HG03175 (cell line): Measurements from ENCODE around the gene ZNF296.

Source experiments
- ATAC-seq: cut with Tn5 transposase; IDR thresholded peaks from one replicate; pipeline ENCODE4 v1.9.1; 2021; ENCODE audit warnings: mild to moderate bottlenecking, moderate library complexity; ENCODE audit not compliant: unreplicated experiment

The ZNF296 gene

DNA sequence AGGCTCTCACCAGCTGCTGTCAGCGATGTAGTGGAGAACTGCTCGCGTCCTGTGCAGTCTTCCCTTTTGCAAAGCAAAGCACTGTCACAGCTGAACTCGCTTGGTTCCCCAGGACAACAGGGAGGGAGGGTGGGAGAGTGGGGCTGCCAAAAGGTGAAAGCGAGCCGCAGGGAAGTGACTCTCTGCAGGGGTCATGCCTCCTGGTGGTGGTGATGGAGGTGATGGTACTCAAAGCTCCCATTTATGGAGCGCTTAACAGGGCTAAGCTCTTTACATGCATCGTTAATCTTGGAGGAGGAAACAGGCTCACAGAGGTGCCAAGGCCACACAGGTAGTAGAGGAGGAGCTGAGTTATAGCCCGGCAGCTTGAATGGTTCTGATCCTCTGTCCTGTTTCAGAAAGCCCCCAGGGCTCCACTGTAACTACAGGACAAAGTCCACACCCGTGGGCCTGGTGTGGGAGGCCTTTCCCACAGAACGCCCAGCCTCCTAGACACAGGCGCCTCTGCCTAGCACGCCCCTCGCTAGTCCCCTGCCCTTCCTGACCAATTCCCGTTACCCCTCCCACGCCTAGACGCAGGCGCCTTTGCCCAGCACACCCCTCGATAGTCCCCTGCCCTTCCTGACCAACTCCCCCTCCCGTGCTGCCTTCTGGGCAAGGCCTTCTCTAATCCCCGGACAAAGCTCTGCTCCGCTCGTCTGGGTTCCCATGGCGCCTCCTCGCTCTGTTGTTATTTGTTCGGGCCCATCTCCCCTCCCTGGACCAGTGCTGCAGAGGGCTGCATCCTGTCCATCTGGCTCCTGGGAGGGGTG is 27.4 kb upstream of the ZNF296 start:
- ATAC-seq, result no peak

DNA sequence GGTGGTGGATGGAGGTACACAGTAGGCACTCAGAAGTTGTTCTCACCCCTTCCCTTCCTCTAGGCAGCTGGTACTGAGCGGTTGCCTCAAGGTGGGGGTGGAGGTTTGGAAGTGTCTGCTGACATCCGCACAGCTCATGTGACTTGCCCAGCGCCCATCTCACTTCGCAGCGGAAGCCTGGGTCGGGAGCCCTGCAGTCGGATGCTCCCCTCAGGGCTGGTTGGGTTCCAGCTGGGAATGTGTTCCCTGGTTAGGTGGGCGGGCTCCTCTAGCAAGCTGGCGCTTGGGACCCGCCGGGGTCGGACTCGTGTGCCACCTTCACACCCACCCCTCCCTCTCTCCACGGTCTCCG is 26.9 kb upstream of the ZNF296 start:
- no peak for ATAC-seq

DNA sequence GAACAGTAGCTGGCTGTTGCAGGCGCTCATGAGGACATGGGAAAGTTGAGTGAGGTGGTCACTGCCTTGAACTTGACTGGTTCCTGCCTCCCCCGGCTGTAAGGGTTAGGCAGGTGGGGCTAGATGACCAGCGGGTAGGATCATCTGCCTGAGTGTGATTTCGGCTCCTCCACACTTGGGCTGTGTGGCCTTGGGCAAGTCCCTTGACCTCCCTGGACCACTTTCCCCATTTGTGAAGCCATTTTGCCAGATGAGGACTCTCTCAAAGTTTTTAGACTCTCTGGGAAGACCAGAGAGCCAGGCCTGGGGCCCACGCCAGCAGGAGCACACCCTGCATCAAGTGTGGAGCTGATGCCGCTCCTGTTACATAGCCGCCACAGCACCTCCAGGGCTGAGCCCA is 26.2 kb upstream of the ZNF296 start:
- ATAC-seq, result no peak

DNA sequence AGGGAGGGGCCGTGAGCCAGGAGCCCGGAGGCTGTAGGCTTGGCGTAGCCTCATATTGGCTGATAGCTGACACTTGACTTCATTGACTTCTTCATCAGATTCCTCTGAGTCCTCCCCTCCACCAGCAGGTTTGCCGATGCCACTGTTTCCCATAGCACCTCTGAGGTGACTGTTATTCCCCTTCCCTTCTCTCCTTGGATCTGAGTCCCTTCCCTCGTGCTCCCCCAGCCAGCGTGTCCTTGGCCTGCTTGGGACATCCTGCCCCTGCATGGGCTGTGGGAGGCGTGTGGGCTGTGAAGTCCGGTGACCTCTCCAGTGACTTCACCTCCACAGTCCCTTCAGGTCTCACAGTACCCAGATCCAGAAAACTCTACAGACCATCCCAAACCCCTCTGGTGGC is 25.5 kb upstream of the ZNF296 start:
- ATAC-seq, result no peak

DNA sequence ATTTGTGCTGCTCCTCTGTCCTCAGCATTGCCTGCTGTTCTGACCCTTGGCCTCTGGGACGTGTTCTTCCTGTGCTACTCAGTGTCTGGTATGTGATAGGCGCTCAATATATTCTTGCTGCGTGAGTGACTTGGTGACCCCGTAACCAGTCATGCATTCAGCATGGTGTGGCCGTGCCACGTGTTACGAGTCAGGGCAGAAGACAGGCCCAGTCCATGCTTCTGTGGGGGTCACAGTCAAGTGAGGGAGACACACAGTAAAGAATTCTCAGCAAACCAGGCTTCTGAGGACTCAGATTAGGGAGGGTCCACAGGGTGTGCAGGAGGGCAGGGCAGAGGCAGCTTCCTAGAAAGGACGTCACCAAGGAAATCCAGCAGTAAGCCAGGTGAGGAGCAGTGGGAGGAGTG is 24.6 kb upstream of the ZNF296 start:
- ATAC-seq, result no peak

DNA sequence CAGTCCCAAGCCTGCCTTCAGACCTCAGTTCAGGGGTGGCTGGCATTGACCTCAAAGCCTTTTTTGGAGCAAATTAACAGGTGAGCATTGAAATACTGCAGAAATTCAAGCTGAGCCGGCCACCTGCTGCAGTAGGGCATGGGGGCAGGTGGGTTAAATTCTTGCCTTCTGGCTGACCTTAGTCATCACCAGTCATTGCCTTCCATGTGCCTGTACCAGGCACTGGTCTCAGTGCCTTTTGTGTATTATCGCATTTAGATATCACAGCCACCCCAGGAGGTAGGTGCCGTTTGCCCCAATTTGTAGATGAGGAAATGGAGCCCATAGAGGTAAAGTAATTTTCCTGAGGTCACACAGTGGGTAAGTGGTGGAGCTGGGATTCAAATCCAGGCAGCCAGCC is 23.9 kb upstream of the ZNF296 start:
- no peak for ATAC-seq

DNA sequence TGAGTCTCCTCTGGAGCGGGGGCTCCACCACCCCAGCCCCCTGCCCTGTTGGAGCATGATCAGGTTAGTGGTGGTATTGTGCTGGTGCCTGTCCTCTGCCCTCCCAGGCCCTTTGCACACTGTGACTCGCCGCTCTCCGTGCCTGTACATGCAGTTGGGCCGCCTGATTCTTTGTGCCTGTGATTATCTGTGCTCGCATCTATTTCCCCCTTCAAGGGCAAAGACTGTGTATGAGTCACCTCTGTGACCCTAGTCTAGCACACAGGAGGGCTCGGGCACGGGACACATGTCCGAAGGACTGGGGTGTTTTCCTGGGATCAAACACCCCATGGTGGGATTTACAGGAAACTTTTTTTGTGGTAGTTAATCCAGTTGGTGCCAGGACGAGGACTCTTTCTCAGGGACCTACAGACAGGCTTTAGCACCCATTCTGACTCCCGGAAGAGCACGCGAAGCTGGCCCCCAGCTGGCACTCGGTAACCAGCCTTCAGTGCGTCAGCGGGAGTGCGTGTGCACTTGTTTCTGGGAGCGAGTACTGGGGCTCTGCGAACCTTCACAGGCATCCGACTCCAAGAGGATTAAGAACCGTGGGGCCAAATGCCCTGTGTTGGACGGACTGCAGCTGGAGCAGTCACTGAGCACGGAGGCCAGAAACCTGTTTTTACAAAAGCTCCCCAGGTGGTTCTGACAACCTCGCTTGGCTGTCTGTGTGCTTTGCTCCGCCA is 23.4 kb upstream of the ZNF296 start:
- ATAC-seq, result no peak

DNA sequence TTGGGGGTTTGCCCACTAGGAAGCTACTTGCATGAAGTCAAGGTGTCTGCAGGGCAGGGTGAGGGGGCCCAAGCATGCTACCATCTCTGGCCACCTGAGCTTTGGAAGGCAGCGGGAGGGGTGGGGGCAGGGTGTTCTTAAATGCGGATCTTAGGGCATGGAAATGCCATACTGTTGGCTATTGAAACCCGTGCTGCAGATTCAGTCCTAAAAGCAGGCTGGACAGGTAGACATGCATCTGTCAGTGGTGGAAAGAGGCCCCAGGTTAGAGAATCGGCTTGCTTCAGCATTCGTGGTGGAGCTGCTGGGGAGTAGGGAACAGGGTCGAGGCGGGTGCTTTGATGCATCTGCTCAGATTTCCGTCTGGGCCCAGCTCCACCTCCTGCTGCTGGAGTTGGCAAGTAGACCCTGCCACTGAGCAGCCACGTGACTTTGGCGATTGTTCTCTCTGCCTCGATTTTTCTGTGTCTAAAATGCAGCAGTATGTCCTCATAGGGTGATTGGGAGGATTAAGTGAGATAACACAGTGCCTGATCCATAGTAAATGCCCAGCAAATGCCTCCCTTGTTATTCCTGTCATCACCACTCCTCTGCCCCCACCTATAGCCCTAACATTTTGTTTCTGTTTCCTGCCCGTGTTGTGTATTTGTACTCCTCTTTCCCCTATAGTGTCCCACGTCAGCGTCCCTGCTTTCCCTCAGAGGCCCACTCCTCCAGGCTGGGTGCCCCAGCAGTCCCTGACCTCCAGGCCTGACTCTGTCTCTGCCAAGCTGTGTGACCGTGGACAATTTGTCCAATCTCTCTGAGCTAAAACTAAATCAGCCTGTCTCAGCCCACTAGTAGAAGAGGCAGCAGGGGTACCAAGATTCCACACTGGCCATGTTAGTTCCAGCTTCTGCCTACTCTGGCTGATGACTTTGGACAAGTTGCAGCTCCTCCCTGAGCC is 22.5 kb upstream of the ZNF296 start:
- ATAC-seq, result no peak

DNA sequence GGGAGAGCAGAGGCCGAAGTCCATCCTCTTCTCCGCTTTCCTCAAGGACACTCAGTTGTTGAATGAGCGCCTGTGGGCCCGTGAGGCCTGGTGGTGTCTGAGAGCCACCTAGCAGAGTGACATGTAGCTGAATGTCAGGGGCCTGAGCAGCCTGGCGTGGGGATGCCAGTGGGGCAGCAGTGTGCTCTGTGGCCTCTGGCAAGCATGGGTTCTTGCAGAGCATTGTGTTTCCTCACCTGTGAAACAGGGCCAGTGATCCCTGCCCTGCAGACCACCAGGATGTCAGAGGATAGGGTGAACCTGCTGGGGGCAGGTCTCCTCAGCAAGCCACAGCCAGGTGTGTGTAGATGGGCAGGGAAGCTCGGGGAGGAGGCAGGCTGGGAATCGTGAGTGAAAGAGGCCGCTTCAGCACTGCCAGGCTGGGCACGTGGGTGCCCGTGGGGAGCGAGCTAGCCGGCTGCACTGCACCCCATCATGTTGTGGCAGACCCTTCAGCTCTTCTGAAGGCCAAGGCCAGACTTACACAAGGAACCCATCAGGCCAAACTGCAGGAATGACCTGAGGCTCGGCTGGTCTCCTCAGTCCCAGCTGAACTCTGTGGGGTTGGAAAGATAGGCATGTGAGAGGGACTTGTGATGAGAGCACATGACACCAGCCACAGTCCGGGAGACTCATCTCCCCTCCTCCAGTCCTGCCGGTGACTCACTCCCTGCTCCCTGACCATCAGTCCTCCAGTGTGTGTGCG is 21.7 kb upstream of the ZNF296 start:
- no peak for ATAC-seq

DNA sequence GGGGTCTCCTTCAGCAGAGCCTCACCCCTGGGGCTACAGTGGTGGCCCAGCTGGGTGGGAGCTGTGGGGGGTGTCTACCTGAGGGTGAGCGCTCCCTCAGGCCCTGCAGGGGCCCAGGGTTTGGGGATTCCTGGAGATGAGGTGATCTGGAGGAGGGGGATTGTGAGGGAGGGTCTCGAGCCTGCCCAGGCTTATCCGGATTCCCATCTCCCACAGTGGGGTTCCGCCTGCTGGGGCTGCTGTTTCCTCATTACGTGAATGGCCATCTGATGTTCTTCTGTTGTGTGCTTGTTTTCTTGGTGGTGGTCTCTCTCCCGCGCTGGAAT is 21.1 kb upstream of the ZNF296 start:
- ATAC-seq, result no peak

DNA sequence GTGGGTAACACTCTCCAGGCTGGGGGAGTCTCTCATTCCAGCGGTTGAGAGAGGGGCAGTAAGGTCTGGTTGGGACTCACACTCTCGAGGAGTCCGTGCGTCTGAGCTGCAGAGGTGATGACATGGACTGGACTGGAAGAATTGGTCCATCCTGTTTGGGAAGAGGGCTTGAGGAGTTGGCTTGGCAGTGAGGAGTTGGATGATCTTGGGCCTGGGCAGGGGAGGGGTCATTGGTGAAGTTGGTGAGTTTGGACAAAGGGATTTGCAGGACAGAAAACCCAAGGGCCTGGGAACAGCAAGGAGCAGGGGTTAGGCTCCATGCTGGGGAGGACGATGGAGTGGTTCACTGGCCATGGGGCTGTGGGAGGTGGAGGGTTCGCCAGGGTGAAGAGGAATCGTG is 20.4 kb upstream of the ZNF296 start:
- no peak for ATAC-seq

DNA sequence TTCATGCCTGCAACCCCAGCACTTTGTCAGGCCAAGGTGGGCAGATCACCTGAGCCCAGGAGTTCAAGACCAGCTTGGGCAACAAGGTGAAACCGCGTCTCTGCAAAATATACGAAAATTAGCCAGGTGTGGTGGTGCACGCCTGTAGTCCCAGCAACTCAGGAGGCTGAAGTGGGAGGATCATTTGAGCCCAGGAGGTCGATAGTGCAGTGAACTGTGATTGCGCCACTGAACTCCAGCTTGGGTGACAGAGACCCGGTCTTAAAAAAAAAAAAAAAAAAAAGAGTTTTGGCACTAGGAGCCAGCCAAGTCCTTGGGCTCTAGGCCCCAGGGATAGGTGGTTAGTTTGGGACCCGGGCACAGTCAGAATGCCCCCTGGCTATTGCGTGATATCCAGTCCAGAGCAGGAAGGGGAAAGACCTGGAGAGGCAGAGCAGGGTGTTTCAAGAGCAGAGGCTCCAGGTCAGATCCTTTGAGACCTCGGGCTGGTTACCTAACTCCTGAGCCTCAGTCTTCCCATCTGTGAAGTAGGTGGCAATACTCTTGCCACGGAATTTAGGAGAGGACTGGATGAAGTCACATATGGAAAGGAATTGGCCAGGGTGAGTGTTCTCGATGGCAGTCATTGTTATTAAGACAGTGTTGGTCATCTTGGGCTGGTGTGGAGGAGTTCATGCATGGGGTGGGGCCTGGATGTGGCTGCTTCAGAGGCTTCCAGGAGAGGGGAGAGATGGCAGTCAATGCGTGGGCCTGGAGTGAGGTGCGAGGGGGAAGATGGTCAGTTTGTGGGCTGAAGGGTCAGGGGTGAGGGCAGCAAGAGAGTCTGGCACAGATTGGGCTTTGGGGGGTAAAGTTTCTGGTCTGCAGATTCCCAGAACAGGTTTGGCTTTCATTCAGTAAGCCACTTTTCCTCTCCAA is 19.5 kb upstream of the ZNF296 start:
- no peak for ATAC-seq

DNA sequence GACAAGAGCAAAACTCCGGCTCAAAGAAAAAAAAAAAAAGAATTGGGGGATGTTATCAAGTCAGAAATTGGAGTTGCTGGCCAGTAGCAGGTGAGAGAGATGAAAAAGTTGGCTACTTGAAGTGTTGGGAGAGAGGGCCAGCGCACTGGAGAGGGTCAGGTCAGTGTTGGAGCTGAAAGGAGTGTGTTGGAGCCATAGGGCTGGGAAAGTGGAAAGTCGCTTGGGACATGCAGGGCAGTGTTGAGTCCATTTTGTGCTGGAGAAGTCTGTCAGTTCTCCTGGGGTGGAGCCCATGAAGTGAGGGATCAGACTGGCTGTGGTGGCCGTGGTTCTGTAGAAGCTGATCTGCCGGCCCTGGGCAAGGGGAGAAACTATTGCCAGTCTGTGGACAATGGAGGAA is 18.4 kb upstream of the ZNF296 start:
- ATAC-seq, result no peak

DNA sequence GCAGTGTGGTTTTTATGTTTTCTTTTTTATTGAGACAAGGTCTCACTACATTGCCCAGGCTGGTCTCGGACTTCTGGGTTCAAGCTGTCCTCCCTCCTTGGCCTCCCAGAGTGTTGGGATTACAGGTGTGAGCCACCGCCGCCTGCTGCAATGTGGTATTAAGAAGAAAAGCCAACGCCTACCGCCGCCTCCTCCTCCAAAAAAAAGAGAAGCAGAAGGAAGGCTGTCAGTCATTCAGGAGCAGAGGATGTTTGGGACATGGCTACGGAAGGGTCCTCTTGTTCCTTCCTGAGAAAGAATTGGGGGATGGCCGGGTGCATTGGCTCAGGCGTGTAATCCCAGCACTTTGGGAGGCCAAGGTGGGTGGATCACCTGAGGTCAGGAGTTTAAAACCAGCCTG is 17.9 kb upstream of the ZNF296 start:
- no peak for ATAC-seq

DNA sequence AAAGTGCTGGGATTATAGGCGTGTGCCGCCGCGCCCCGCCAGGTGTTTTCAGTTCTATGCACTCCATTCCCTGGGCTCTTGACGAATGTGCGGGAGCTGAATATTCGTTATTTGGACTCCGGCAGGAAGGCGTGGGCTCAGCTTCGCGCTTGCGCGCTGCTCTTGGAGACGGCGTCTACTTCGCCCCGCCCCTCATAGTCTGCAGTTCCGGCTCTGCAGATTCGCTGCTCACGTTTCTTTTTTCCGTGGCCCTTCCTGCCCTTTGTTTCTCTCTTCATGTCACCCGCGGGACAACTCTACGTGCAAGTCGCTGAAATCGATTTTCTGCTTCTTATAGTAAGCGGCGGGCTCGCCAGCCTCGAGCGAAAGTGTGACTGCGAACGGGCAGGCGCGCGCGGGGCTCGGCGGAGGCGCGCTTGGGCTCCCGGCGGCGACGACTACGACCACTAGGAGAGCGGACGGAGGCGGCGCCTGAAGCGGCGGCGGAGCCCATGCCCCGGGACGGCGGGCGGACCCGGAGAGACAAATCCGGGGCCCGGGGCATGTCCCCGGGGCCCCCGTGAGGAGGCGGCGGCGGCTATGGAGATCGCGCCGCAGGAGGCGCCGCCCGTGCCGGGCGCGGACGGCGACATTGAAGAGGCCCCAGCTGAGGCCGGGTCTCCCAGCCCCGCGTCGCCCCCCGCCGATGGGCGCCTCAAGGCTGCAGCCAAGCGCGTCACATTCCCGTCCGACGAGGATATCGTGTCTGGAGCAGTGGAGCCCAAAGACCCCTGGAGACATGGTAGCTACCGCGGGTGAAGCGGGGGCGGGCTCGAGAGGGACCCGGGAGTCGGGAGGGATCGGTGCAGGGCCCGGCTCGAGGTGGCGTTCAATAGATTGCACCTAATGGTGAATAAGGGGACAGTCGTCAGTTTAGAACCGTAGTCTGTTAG is 16.7 kb upstream of the ZNF296 start, which contains the start of gene PPP1R37:
Gene PPP1R37 (plus strand): TSS at position 433 of the 932 bp plus-strand sequence. CDS start 147 bp downstream, at position 580.
- peak; percentile 61 for ATAC-seq

DNA sequence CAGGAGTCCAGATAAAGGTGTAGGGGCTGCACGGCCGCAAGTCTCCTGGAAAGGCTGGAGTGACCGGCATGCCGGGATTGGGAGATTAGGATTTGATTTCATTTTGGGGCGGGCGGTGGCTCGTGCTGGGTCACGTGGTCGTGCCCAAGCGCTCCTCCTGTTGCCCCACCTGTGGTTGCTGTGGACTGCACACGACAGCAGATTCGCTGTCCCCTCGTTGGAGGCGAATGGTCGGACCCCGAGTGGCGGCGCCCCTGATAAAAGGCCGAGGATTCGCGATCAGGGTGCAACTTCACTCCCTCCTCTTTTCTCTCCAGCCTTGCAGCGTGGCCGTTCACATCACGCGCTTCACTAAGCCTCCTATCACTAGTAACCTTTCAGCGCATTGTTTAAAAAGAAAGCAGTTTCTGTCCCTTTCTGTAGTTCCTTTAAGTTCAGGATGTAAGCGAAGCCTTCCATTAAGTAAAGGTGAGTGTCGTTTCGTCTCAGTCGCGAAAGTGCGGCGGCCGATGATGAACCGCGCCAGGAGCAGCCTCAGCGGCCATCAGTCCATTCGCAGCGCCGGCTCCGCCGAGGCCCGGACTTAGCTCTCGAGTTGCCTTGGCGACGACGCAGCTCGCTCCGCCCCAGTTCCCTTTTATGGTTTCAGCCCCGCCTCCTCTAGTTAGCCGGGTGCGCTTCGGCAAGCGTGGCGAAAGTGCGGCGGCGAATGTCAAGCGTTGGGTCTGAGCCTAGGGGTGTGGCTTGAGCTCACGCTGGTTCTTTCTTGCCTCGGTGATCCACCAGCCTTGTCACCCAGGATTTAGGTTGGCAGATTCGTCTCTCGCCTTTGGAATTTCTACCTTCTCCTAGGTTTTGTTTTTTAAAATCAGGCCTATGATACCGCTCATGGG is 15.0 kb upstream of the ZNF296 start:
- peak; percentile 66 for ATAC-seq

DNA sequence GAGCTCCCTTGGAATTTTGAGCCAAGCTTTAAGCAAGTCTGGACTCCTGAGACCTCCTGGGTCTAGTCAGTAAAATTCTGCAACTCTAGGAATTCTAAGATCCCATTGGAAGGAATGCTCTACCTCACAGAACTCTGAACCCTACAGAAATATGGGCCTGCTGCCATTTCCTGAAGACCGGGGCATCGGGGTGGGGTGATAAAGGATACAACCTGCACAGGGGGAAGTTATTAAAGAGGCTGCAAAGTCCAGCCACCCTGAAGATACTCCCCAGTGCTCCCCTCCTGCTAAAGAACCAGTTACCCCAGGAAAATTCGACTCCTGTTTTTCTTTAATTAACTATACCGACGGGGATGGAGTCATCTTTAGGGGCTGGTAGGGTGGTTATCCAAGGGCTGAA is 14.3 kb upstream of the ZNF296 start:
- no peak for ATAC-seq

DNA sequence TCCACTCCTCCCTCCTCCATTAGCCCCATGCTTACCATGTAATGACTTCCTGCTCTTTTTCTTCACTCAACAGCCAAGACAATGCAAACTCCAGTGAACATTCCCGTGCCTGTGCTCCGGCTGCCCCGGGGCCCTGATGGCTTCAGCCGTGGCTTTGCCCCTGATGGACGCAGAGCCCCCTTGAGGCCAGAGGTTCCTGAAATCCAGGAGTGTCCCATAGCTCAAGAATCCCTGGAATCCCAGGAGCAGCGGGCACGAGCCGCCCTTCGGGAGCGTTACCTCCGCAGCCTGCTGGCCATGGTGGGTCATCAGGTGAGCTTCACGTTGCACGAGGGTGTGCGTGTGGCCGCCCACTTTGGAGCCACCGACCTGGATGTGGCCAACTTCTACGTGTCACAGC is 13.8 kb upstream of the ZNF296 start:
- no peak for ATAC-seq
